Brain microvascular endothelial cell (primary cell): ENCODE results near the gene RAB28.

ENCODE experiments used
- DNase-seq: peaks from one replicate; pipeline ENCODE4 v3.0.0-alpha.2; 2020
- H3K27ac ChIP-seq: fragments of 250-450 bp; sonication (Bioruptor Pico); 2 replicates; pipeline ENCODE4 v1.5.1; 2020; ENCODE audit warnings: mild to moderate bottlenecking, moderate library complexity
- H3K27me3 ChIP-seq: fragments of 250-450 bp; sonication (Bioruptor Pico); replicated peaks from 2 replicates; pipeline ENCODE4 v1.5.1; 2020; ENCODE audit warnings: mild to moderate bottlenecking
- H3K36me3 ChIP-seq: fragments of 250-450 bp; sonication (Bioruptor Pico); replicated peaks from 2 replicates; pipeline ENCODE4 v1.5.1; 2020; ENCODE audit warnings: mild to moderate bottlenecking
- H3K4me3 ChIP-seq: 2 replicates; pipeline ENCODE4 v1.5.1; 2011; ENCODE audit warnings: low read depth, mild to moderate bottlenecking, control low read depth, low read length, moderate library complexity
- CTCF ChIP-seq: IDR thresholded peaks from 2 replicates; pipeline ENCODE4 v1.5.1; 2011; ENCODE audit warnings: low read depth, mild to moderate bottlenecking, moderate library complexity, low read length, control low read depth, inconsistent platforms; ENCODE audit errors: missing control alignments
- in situ Hi-C: cut with HindIII; loops from 2 replicates; pipeline ENCODE4 v1.10.0; 2017; ENCODE audit warnings: low sequenced_read_pairs, low pct_ligation_motif_present

RAB28 gene

GRCh38 chr4:13484122-13484748 is at the start of gene RAB28:
Gene RAB28, minus strand, starts transcription at chr4:13484340.
- no peaks in the 10 kb centered on the region for H3K27me3 ChIP-seq
- TF ChIP-seq CTCF: no peak
- in situ Hi-C loops: no loop called here

GRCh38 chr4:13531625-13531998 is 47.5 kb upstream of the RAB28 start:
- peaks cover 95% of the 10 kb centered on the region for H3K27me3 ChIP-seq
- no peak for DNase-seq
- H3K36me3 ChIP-seq: no peaks in the 10 kb centered on the region
- no peak overlapping the region for H3K4me3 ChIP-seq
- no peak overlapping the region for H3K27ac ChIP-seq
- TF ChIP-seq CTCF: no peak
- in situ Hi-C loops: no loop called here

More at GRCh38 chr4:13484122-13484748, at the start of gene RAB28:
- Histone ChIP-seq H3K27ac (peak within 1 kb of the TSS; percentile 100), H3K36me3 (no peaks in the 10 kb centered on the region), H3K4me3 (peak within 1 kb of the TSS; percentile 81)
- DNase-seq: peak; percentile 92

GRCh38 chr4:13530823-13531624 is 46.9 kb upstream of the RAB28 start:
- no peak overlapping the region for H3K4me3 ChIP-seq
- no peaks in the 10 kb centered on the region for H3K36me3 ChIP-seq
- no peak overlapping the region for H3K27ac ChIP-seq
- in situ Hi-C loops: no loop called here
- no peak for TF ChIP-seq CTCF
- peaks cover 94% of the 10 kb centered on the region for H3K27me3 ChIP-seq
- no peak for DNase-seq

GRCh38 chr4:13529128-13529919 is 45.2 kb upstream of the RAB28 start:
- Histone ChIP-seq H3K4me3 (no peak overlapping the region), H3K36me3 (no peaks in the 10 kb centered on the region), H3K27ac (no peak overlapping the region), H3K27me3 (peaks cover 95% of the 10 kb centered on the region)
- no peak for TF ChIP-seq CTCF
- in situ Hi-C loops: no loop called here
- no peak for DNase-seq

GRCh38 chr4:13528821-13529127 is 44.6 kb upstream of the RAB28 start:
- H3K36me3 ChIP-seq: no peaks in the 10 kb centered on the region
- no peak overlapping the region for H3K4me3 ChIP-seq
- H3K27ac ChIP-seq: no peak overlapping the region
- in situ Hi-C loops: no loop called here
- TF ChIP-seq CTCF: no peak
- no peak for DNase-seq
- H3K27me3 ChIP-seq: peaks cover 95% of the 10 kb centered on the region
